Measurements from ENCODE around the gene NFYC. TPM values are rescaled to one million over a fixed set of nuclear protein-coding genes. Genes with fewer than 3 reads are reported as not detected.

Gene NFYC
- total RNA-seq, 1 experiment from 2014 or later, result 65.5 TPM

GRCh38 chr1:40802078-40802741 lies 110.7 kb downstream of the NFYC start:
- no TSS peak for BruUV-seq (replicated peaks)
- Mint-ChIP-seq H3K27me3 (ENCODE audit: unreplicated experiment) (peaks cover 23% of the 10 kb centered on the region), H3K9me3 (ENCODE audit: low read depth, unreplicated experiment) (no peaks in the 10 kb centered on the region), H3K4me1 (ENCODE audit: low read depth, unreplicated experiment) (no peaks in the 10 kb centered on the region), H3K4me3 (ENCODE audit: low read depth, unreplicated experiment) (no peak overlapping the region), H3K36me3 (ENCODE audit: insufficient read depth, unreplicated experiment) (no peaks in the 10 kb centered on the region), H3K27ac (ENCODE audit: unreplicated experiment) (no peak overlapping the region)
- TF ChIP-seq, protein P1, sequence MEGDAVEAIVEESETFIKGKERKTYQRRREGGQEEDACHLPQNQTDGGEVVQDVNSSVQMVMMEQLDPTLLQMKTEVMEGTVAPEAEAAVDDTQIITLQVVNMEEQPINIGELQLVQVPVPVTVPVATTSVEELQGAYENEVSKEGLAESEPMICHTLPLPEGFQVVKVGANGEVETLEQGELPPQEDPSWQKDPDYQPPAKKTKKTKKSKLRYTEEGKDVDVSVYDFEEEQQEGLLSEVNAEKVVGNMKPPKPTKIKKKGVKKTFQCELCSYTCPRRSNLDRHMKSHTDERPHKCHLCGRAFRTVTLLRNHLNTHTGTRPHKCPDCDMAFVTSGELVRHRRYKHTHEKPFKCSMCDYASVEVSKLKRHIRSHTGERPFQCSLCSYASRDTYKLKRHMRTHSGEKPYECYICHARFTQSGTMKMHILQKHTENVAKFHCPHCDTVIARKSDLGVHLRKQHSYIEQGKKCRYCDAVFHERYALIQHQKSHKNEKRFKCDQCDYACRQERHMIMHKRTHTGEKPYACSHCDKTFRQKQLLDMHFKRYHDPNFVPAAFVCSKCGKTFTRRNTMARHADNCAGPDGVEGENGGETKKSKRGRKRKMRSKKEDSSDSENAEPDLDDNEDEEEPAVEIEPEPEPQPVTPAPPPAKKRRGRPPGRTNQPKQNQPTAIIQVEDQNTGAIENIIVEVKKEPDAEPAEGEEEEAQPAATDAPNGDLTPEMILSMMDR (IDR thresholded peaks at IDR 0.05; ENCODE audit: unreplicated experiment), result no peak
- CTCF ChIA-PET, result no interaction called here
- peak; percentile 74 for DNase-seq
- intact Hi-C loops (cut with micrococcal nuclease; ENCODE audit: unreplicated experiment), result no loop called here

DNA sequence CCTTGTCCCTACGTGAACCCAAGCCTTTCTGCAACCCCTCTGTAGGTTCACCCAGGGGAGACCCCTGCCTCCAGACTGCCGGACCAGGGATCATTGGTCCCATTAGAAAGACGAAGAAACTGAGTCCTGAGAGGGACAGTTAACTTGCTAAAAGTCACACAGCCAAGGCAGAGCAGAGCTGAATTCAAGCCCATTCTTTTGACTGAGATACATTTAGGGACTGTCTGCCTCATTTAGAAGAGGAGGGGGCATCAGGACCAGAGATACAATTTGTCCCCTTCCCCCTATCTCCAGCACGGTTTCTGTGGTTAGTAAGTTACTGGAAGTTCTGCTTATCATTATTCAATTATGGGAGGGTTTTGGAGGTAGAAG lies 111.2 kb downstream of the NFYC start:
- H3K27ac Mint-ChIP-seq (ENCODE audit: unreplicated experiment), result no peak overlapping the region
- CTCF ChIA-PET, result no interaction called here
- H3K36me3 Mint-ChIP-seq (ENCODE audit: insufficient read depth, unreplicated experiment), result no peaks in the 10 kb centered on the region
- H3K4me3 Mint-ChIP-seq (ENCODE audit: low read depth, unreplicated experiment), result no peak overlapping the region
- DNase-seq, result no peak
- no peaks in the 10 kb centered on the region for H3K9me3 Mint-ChIP-seq (ENCODE audit: low read depth, unreplicated experiment)
- H3K27me3 Mint-ChIP-seq (ENCODE audit: unreplicated experiment), result peaks cover 18% of the 10 kb centered on the region
- H3K4me1 Mint-ChIP-seq (ENCODE audit: low read depth, unreplicated experiment), result no peaks in the 10 kb centered on the region
- intact Hi-C loops (cut with micrococcal nuclease; ENCODE audit: unreplicated experiment), result no loop called here
- TF ChIP-seq, protein P1 (IDR thresholded peaks at IDR 0.05; ENCODE audit: unreplicated experiment), result no peak
- no TSS peak for BruUV-seq (replicated peaks)

DNA sequence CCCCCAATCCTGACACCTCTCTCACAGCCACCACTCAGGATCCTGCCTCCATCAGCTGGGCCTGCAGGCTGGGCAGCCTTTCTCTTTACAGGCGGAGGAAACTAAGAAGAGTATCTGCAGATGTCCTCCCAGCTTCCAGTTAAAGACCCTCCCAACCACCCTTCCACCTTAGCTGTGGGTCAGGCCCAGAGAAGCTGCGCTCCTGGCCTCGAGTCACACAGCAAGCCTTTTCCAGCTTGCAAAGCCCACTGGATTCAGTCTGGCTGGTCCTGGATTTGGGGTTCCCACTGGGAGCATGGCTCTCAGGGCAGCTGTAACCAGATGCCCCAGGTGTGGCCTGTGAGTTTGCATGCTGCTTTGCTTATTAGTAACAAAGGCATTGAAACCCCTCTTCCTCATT lies 111.9 kb downstream of the NFYC start:
- CTCF ChIA-PET, result no interaction called here
- peaks cover 23% of the 10 kb centered on the region for H3K27me3 Mint-ChIP-seq (ENCODE audit: unreplicated experiment)
- intact Hi-C loops (cut with micrococcal nuclease; ENCODE audit: unreplicated experiment), result no loop called here
- BruUV-seq (replicated peaks), result no TSS peak
- TF ChIP-seq, protein P1 (IDR thresholded peaks at IDR 0.05; ENCODE audit: unreplicated experiment), result no peak
- no peaks in the 10 kb centered on the region for H3K4me1 Mint-ChIP-seq (ENCODE audit: low read depth, unreplicated experiment)
- no peaks in the 10 kb centered on the region for H3K9me3 Mint-ChIP-seq (ENCODE audit: low read depth, unreplicated experiment)
- no peak overlapping the region for H3K27ac Mint-ChIP-seq (ENCODE audit: unreplicated experiment)
- H3K36me3 Mint-ChIP-seq (ENCODE audit: insufficient read depth, unreplicated experiment), result no peaks in the 10 kb centered on the region
- DNase-seq, result no peak
- no peak overlapping the region for H3K4me3 Mint-ChIP-seq (ENCODE audit: low read depth, unreplicated experiment)

GRCh38 chr1:40803902-40804301 lies 112.4 kb downstream of the NFYC start:
- intact Hi-C loops (cut with micrococcal nuclease; ENCODE audit: unreplicated experiment), result no loop called here
- no TSS peak for BruUV-seq (replicated peaks)
- Mint-ChIP-seq H3K4me3 (ENCODE audit: low read depth, unreplicated experiment) (no peak overlapping the region), H3K9me3 (ENCODE audit: low read depth, unreplicated experiment) (no peaks in the 10 kb centered on the region), H3K27me3 (ENCODE audit: unreplicated experiment) (peaks cover 28% of the 10 kb centered on the region), H3K4me1 (ENCODE audit: low read depth, unreplicated experiment) (no peaks in the 10 kb centered on the region), H3K27ac (ENCODE audit: unreplicated experiment) (no peak overlapping the region), H3K36me3 (ENCODE audit: insufficient read depth, unreplicated experiment) (no peaks in the 10 kb centered on the region)
- no peak for DNase-seq
- TF ChIP-seq, protein P1 (IDR thresholded peaks at IDR 0.05; ENCODE audit: unreplicated experiment), result no peak
- CTCF ChIA-PET, result no interaction called here

Measured in Calu3 (cell line).